ENCODE data around the gene CEP164.
A peak's percentile ranks its signal among the peaks of the same experiment; 100 is the strongest.

The CEP164 gene

DNA sequence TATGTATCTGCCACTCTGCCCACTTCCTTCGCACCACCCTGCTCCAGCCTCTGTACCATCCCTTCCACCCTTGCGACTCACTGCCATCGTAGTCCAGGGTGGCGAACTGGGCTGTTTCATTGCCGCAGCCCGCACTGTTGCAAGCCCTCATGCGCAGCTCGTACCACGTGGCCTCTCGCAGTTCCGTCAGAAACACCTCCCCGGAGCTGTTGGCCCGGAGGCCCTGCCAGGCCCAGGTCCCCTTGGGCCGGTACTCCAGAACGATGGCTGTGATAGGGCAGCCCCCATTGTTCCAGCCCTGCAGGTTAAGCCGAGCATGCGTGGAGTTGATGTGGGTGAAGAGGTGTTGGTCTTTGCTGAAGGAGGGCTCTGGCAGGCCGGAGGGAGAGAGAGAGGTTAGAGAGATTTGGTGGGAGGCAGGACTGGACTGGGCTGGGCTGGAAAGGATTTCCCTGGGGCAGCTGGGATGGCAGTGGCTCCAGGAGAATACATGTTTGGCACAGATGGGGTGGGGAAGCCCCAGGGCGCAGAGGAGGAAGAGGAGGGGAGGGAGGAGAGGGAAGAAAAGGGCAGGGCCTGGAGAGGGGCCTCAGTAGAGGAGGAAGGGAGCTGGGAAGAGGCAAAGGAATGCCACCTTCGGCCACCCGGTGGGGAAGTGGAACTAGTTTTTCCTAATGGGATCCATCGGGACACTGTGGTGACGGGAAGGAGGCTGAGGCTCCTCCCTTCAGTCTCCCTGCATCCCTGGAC is 109.6 kb downstream of the CEP164 start:
- no peak for TF ChIP-seq CTCF (IDR thresholded peaks at IDR 0.05; ENCODE audit: control extremely low read depth, extremely low read depth, low read depth, missing control alignments)
- ChIA-PET CTCF (interaction anchor here (1.9 to 2.2 kb wide), 2 partner anchors 11 kb away, joined by 11 to 17 read pairs; no protein-coding TSS in a partner anchor), POLR2A (no interaction called here)
- DNase-seq (ENCODE audit: extremely low spot score) = no peak

DNA sequence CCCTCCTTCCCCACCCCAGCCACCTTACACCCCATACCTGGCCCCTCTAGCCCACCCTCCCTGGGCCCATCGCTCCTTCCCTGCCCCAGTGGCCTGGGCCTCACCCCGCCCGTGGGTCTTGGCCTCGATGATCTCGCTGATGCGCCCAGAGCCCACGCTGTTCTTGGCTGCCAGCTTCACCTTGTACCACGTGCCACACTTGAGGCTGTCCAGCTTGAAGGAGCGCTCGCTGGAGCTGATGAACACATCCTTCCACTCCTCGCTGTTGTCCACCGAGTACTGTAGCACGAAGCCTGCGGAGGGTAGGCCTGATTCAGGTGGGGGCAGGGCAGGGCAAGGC is 110.1 kb downstream of the CEP164 start:
- ChIA-PET POLR2A (no interaction called here), CTCF (interaction anchor here (1.9 kb wide), 1 partner anchor 12 kb away, joined by 11 read pairs; no protein-coding TSS in a partner anchor)
- TF ChIP-seq CTCF (IDR thresholded peaks at IDR 0.05; ENCODE audit: control extremely low read depth, extremely low read depth, low read depth, missing control alignments) = no peak
- no peak for DNase-seq (ENCODE audit: extremely low spot score)

DNA sequence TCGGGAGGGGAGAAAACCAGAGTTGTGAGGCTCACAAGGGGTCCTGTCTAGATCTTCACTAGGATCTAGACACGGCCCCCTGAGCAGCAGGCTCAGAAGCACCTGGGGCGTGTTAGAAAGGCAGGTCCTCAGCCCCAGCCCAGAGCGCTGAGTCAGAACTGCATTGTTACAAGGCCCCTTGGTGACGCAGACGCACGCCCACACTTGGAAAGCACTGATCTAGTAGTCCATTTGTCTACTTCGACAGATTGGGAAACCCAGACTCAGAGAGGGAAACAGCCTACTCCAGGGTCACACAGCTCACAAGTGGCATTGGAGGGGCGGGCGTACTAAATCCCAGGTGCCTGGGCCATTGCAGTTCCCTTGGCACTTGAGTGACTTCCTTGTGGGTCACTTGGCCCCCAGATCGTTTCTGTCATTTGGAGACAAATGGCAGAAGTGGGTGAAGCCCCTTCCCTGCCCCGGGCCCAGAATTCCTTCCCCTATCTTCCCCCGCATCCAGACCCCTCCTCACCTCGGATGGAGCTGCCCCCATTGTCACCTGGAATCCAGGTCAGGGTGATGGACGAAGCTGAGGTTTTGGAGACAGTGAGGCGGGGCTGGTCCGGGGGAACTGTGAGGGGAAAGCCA is 110.8 kb downstream of the CEP164 start:
- ChIA-PET POLR2A (no interaction called here), CTCF (interaction anchor here (1.9 kb wide), 1 partner anchor 12 kb away, joined by 11 read pairs; no protein-coding TSS in a partner anchor)
- no peak for TF ChIP-seq CTCF (IDR thresholded peaks at IDR 0.05; ENCODE audit: control extremely low read depth, extremely low read depth, low read depth, missing control alignments)
- DNase-seq (ENCODE audit: extremely low spot score) = peak; percentile 67

- TF ChIP-seq CTCF (IDR thresholded peaks at IDR 0.05; ENCODE audit: control extremely low read depth, extremely low read depth, low read depth, missing control alignments) = no peak
- CTCF ChIA-PET = interaction anchor here (1.9 kb wide), 1 partner anchor 13 kb away, joined by 11 read pairs; no protein-coding TSS in a partner anchor
- POLR2A ChIA-PET = no interaction called here
- no peak for DNase-seq (ENCODE audit: extremely low spot score)
These were observed 111.6 kb downstream of the CEP164 start for GRCh38 chr11:117439256-117439655.

DNA sequence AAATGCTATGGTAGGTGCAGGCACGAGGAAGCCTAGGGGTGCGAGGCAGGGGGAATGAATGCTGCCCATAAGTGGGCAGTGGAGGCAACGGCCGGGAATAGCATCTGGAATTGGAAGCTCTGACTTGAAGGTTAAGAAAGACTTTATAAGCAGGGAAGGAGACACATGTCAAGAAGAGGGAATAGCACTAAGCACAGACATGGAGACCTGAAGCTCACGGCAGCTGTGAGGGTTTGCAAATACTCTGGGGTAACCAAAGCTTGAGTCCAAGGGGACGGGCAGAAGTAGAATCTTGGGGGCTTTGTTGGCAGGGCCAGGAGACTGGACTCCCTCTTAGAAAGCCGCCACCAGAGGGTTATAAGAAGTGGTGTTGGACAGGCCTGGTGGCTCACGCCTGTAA is 112.6 kb downstream of the CEP164 start:
- ChIA-PET CTCF (interaction anchor here (1.6 kb wide), 1 partner anchor 14 kb away, joined by 9 read pairs; no protein-coding TSS in a partner anchor), POLR2A (no interaction called here)
- TF ChIP-seq CTCF (IDR thresholded peaks at IDR 0.05; ENCODE audit: control extremely low read depth, extremely low read depth, low read depth, missing control alignments) = no peak
- no peak for DNase-seq (ENCODE audit: extremely low spot score)

DNA sequence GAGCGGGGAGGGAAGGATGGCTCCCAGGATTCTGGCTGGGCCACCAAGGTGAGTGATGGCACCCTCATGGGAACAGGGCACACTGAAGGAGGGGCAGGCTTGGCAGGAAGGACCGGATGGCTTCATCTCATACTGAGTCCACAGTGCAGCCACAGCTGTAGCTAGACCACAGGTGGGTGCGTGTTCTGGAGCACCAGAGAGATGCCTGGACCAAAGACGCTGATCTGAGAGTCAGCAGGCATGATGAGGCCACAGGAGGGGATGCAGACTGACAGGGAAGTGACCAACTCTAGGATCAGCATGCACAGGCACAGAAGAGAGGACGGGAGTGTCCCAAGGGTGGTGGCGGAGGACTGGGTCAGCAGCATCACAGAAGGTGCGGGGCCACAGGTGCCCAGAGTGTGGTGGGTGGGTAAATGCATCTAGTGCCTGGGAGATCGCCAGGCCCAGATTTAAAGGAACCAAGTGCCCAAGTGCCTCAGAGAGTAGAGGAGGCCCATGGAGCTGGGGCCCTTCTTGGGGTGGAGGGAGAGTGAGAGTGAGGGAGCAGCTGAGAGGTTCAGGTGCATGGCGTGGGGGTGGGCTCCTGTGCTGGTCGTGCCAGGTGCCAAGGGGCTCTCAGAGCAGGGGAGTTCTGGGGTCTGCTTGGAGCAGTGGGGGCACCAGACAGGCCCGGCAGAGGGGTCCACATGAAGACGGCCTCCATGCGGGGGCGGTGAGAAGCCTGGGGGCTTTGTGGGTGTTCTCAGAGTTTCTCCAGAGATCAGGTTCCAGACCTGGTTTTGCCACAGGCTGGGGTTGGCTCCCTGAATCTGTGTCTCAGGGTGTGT is 113.7 kb downstream of the CEP164 start:
- no peak for DNase-seq (ENCODE audit: extremely low spot score)
- ChIA-PET CTCF (interaction anchor here (1.6 kb wide), 1 partner anchor 15 kb away, joined by 9 read pairs; no protein-coding TSS in a partner anchor), POLR2A (no interaction called here)
- TF ChIP-seq CTCF (IDR thresholded peaks at IDR 0.05; ENCODE audit: control extremely low read depth, extremely low read depth, low read depth, missing control alignments) = no peak
